ENCODE measurements around the gene TOP3B. TPM values are rescaled to one million over a fixed set of nuclear protein-coding genes. Genes with fewer than 3 reads are reported as not detected.

The TOP3B gene
- 10 to 100 TPM in 3 of 4 donors, 1 to 10 TPM in 1; 8.9 to 24.9 (median 18.6) TPM for total RNA-seq

GRCh38 chr22:21982338-21982965 is at the start of gene TOP3B:
TSS of gene TOP3B (minus strand) at chr22:21982787. CDS start at chr22:21975709, 7,078 bp downstream.
- Histone ChIP-seq H3K27ac (peak within 1 kb of the TSS; percentile 78 to 87 (median 84)), H3K36me3 (peaks cover 0 to 18% of the 10 kb centered on the region in 2 donors), H3K27me3 (no peaks in the 10 kb centered on the region), H3K4me1 (peaks cover 4 to 32% (median 6%) of the 10 kb centered on the region in 3 donors), H3K9me3 (no peaks in the 10 kb centered on the region), H3K4me3 (peak within 1 kb of the TSS; percentile 97)
- WGBS, 2 donors (ENCODE audit: low coverage in 1 of 2): 0% methylated on average over 3 to 8 of the region's 54 CpGs
- peak in 1 of 4 experiments; percentile 38 for TF ChIP-seq CTCF (IDR thresholded peaks at IDR 0.05)
- TF ChIP-seq POLR2A (IDR thresholded peaks at IDR 0.05): peak; percentile 49 to 58
- peak; percentile 59 for TF ChIP-seq POLR2AphosphoS5 (IDR thresholded peaks at IDR 0.05)
- no peak for TF ChIP-seq EP300 (IDR thresholded peaks at IDR 0.05)
- peak; percentile 93 for ATAC-seq

GRCh38 chr22:22031183-22031945 is 48.8 kb upstream of the TOP3B start:
- Histone ChIP-seq H3K4me3 (no peak overlapping the region), H3K36me3 (no peaks in the 10 kb centered on the region), H3K27me3 (peaks cover 4% of the 10 kb centered on the region), H3K27ac (peak overlapping the region in 3 of 4 donors; percentile 6 to 42 (median 29)), H3K9me3 (no peaks in the 10 kb centered on the region), H3K4me1 (peaks cover 0 to 9% (median 7%) of the 10 kb centered on the region in 3 donors)
- 70 to 80% methylated on average over 4 of the region's 9 CpGs for WGBS, 2 donors (ENCODE audit: low coverage in 1 of 2)
- no peak for TF ChIP-seq CTCF (IDR thresholded peaks at IDR 0.05)
- TF ChIP-seq POLR2A (IDR thresholded peaks at IDR 0.05): no peak
- no peak for TF ChIP-seq POLR2AphosphoS5 (IDR thresholded peaks at IDR 0.05)
- TF ChIP-seq EP300 (IDR thresholded peaks at IDR 0.05): no peak
- peak; percentile 76 for ATAC-seq

GRCh38 chr22:22030493-22031182 is 48.1 kb upstream of the TOP3B start:
- H3K4me3 ChIP-seq: no peak overlapping the region
- H3K9me3 ChIP-seq: no peaks in the 10 kb centered on the region
- peaks cover 0 to 9% (median 7%) of the 10 kb centered on the region in 3 donors for H3K4me1 ChIP-seq
- ATAC-seq: peak; percentile 59
- TF ChIP-seq EP300 (IDR thresholded peaks at IDR 0.05) (no peak), CTCF (IDR thresholded peaks at IDR 0.05) (no peak), POLR2AphosphoS5 (IDR thresholded peaks at IDR 0.05) (no peak), POLR2A (IDR thresholded peaks at IDR 0.05) (no peak)
- peak overlapping the region in 3 of 4 donors; percentile 6 to 42 (median 29) for H3K27ac ChIP-seq
- peaks cover 4% of the 10 kb centered on the region for H3K27me3 ChIP-seq
- H3K36me3 ChIP-seq: no peaks in the 10 kb centered on the region
- WGBS, 2 donors (ENCODE audit: low coverage in 1 of 2): 53 to 58% methylated on average over 2 to 4 of the region's 7 CpGs

GRCh38 chr22:22027955-22028354 is 45.4 kb upstream of the TOP3B start:
- no peak overlapping the region for H3K4me3 ChIP-seq
- H3K36me3 ChIP-seq: no peaks in the 10 kb centered on the region
- H3K27me3 ChIP-seq: peaks cover 4% of the 10 kb centered on the region
- no peak for TF ChIP-seq CTCF (IDR thresholded peaks at IDR 0.05)
- no peak for TF ChIP-seq POLR2AphosphoS5 (IDR thresholded peaks at IDR 0.05)
- no peak for TF ChIP-seq POLR2A (IDR thresholded peaks at IDR 0.05)
- no peak for TF ChIP-seq EP300 (IDR thresholded peaks at IDR 0.05)
- no peak overlapping the region for H3K27ac ChIP-seq
- ATAC-seq: no peak
- WGBS, 2 donors (ENCODE audit: low coverage in 1 of 2): 82 to 88% methylated on average over 2 to 3 of the region's 3 CpGs
- peaks cover 0 to 9% (median 7%) of the 10 kb centered on the region in 3 donors for H3K4me1 ChIP-seq
- H3K9me3 ChIP-seq: no peaks in the 10 kb centered on the region
